Measurements from ENCODE around the gene LCE2D.
"Not testable (repeated sequence)": the region's sequence is repeated elsewhere in the genome, so short reads cannot be mapped to it uniquely, and the experiment has no call there.

LCE2D gene

GRCh38 chr1:152683846-152684245 is 20.7 kb downstream of the LCE2D start:
- H3K27me3 ChIP-seq (ENCODE audit: low read length) = no peaks in the 10 kb centered on the region
- TF ChIP-seq, protein P1, sequence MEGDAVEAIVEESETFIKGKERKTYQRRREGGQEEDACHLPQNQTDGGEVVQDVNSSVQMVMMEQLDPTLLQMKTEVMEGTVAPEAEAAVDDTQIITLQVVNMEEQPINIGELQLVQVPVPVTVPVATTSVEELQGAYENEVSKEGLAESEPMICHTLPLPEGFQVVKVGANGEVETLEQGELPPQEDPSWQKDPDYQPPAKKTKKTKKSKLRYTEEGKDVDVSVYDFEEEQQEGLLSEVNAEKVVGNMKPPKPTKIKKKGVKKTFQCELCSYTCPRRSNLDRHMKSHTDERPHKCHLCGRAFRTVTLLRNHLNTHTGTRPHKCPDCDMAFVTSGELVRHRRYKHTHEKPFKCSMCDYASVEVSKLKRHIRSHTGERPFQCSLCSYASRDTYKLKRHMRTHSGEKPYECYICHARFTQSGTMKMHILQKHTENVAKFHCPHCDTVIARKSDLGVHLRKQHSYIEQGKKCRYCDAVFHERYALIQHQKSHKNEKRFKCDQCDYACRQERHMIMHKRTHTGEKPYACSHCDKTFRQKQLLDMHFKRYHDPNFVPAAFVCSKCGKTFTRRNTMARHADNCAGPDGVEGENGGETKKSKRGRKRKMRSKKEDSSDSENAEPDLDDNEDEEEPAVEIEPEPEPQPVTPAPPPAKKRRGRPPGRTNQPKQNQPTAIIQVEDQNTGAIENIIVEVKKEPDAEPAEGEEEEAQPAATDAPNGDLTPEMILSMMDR (IDR thresholded peaks at IDR 0.05; ENCODE audit: insufficient read depth, low read length, poor library complexity, severe bottlenecking) = no peak
- TF ChIP-seq EZH2phosphoT487 (conservative IDR thresholded peaks at IDR 0.05; ENCODE audit: low read length) = no peak
- H3K9ac ChIP-seq (ENCODE audit: low read length) = no peak overlapping the region
- no peaks in the 10 kb centered on the region for H3F3A ChIP-seq (ENCODE audit: insufficient read depth)
- H3K79me2 ChIP-seq (ENCODE audit: insufficient read depth, low read length) = no peaks in the 10 kb centered on the region
- no peak overlapping the region for H3K4me3 ChIP-seq (ENCODE audit: insufficient read depth, low read length, poor library complexity, severe bottlenecking)
- H3K4me2 ChIP-seq (ENCODE audit: low read depth, low read length, poor library complexity, severe bottlenecking) = no peak overlapping the region
- no peak overlapping the region for H3K27ac ChIP-seq (ENCODE audit: low read depth, low read length)
- H3K36me3 ChIP-seq (ENCODE audit: low read length) = no peaks in the 10 kb centered on the region
- H2AFZ ChIP-seq (ENCODE audit: low read depth, low read length, severe bottlenecking) = no peak overlapping the region
- no peaks in the 10 kb centered on the region for H3K9me2 ChIP-seq (replicated peaks; ENCODE audit: insufficient read depth, low read length)
- no peaks in the 10 kb centered on the region for H3K9me3 ChIP-seq (ENCODE audit: insufficient read depth, low read length)
- no peaks in the 10 kb centered on the region for H4K20me1 ChIP-seq (ENCODE audit: low read depth, low read length)

DNA sequence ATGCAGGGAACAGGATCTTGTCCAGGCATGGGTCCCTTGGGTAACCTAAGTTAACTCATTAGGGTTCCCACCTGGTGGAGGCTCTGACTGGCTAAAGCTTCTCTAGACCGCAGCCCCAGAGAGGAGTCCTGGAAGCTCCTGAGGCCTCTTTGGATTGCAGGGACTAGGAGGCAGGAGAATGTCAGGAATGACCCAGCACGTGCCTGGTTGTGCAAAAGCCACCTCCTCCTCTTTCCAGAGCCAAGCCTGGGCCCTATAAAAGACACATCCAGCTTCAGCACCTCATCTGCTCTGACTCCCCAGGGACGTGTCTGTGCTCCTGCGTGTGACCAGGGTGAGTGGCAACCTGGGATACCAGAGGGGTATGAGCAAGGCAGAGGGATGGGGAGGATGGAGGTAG is 22.6 kb downstream of the LCE2D start, which contains the start of gene LCE2B:
LCE2B (plus strand) TSS at position 301 of the 400 bp plus-strand sequence. CDS start 721 bp downstream, outside the sequence.
- not testable (repeated sequence) for H4K20me1 ChIP-seq (ENCODE audit: low read depth, low read length); H3K79me2 ChIP-seq (ENCODE audit: insufficient read depth, low read length); H3K27me3 ChIP-seq (ENCODE audit: low read length); H3K36me3 ChIP-seq (ENCODE audit: low read length); H3K9ac ChIP-seq (ENCODE audit: low read length); H3K9me3 ChIP-seq (ENCODE audit: insufficient read depth, low read length); H3K27ac ChIP-seq (ENCODE audit: low read depth, low read length); H3K4me3 ChIP-seq (ENCODE audit: insufficient read depth, low read length, poor library complexity, severe bottlenecking); H3K9me2 ChIP-seq (replicated peaks; ENCODE audit: insufficient read depth, low read length); H3F3A ChIP-seq (ENCODE audit: insufficient read depth); H3K4me2 ChIP-seq (ENCODE audit: low read depth, low read length, poor library complexity, severe bottlenecking); H2AFZ ChIP-seq (ENCODE audit: low read depth, low read length, severe bottlenecking)

GRCh38 chr1:152697701-152698600 is 34.8 kb downstream of the LCE2D start, which contains the start of gene LCE2A:
Gene LCE2A, plus strand, starts transcription at chr1:152698345. Its CDS starts 557 bp downstream, at chr1:152698902.
- H3F3A ChIP-seq (ENCODE audit: insufficient read depth) = no peaks in the 10 kb centered on the region
- no peaks in the 10 kb centered on the region for H3K9me3 ChIP-seq (ENCODE audit: insufficient read depth, low read length)
- H3K9me2 ChIP-seq (replicated peaks; ENCODE audit: insufficient read depth, low read length) = no peaks in the 10 kb centered on the region
- H3K4me3 ChIP-seq (ENCODE audit: insufficient read depth, low read length, poor library complexity, severe bottlenecking) = no peak within 1 kb of the TSS
- no peak within 1 kb of the TSS for H3K9ac ChIP-seq (ENCODE audit: low read length)
- no peak within 1 kb of the TSS for H2AFZ ChIP-seq (ENCODE audit: low read depth, low read length, severe bottlenecking)
- no peaks in the 10 kb centered on the region for H3K36me3 ChIP-seq (ENCODE audit: low read length)
- no peaks in the 10 kb centered on the region for H3K27me3 ChIP-seq (ENCODE audit: low read length)
- H3K4me2 ChIP-seq (ENCODE audit: low read depth, low read length, poor library complexity, severe bottlenecking) = no peak within 1 kb of the TSS
- TF ChIP-seq, protein P1 (IDR thresholded peaks at IDR 0.05; ENCODE audit: insufficient read depth, low read length, poor library complexity, severe bottlenecking) = no peak
- no peak for TF ChIP-seq EZH2phosphoT487 (conservative IDR thresholded peaks at IDR 0.05; ENCODE audit: low read length)
- H4K20me1 ChIP-seq (ENCODE audit: low read depth, low read length) = no peaks in the 10 kb centered on the region
- H3K27ac ChIP-seq (ENCODE audit: low read depth, low read length) = no peak within 1 kb of the TSS
- no peaks in the 10 kb centered on the region for H3K79me2 ChIP-seq (ENCODE audit: insufficient read depth, low read length)

GRCh38 chr1:152699746-152700145 is 36.6 kb downstream of the LCE2D start:
- no peaks in the 10 kb centered on the region for H4K20me1 ChIP-seq (ENCODE audit: low read depth, low read length)
- H3K79me2 ChIP-seq (ENCODE audit: insufficient read depth, low read length) = no peaks in the 10 kb centered on the region
- no peaks in the 10 kb centered on the region for H3K27me3 ChIP-seq (ENCODE audit: low read length)
- no peaks in the 10 kb centered on the region for H3K9me3 ChIP-seq (ENCODE audit: insufficient read depth, low read length)
- no peaks in the 10 kb centered on the region for H3F3A ChIP-seq (ENCODE audit: insufficient read depth)
- no peak overlapping the region for H2AFZ ChIP-seq (ENCODE audit: low read depth, low read length, severe bottlenecking)
- no peak overlapping the region for H3K4me2 ChIP-seq (ENCODE audit: low read depth, low read length, poor library complexity, severe bottlenecking)
- TF ChIP-seq EZH2phosphoT487 (conservative IDR thresholded peaks at IDR 0.05; ENCODE audit: low read length) = no peak
- TF ChIP-seq, protein P1 (IDR thresholded peaks at IDR 0.05; ENCODE audit: insufficient read depth, low read length, poor library complexity, severe bottlenecking) = no peak
- H3K36me3 ChIP-seq (ENCODE audit: low read length) = no peaks in the 10 kb centered on the region
- no peaks in the 10 kb centered on the region for H3K9me2 ChIP-seq (replicated peaks; ENCODE audit: insufficient read depth, low read length)
- H3K4me3 ChIP-seq (ENCODE audit: insufficient read depth, low read length, poor library complexity, severe bottlenecking) = no peak overlapping the region
- no peak overlapping the region for H3K9ac ChIP-seq (ENCODE audit: low read length)
- H3K27ac ChIP-seq (ENCODE audit: low read depth, low read length) = no peak overlapping the region

Data from SU-DHL-6 (cell line).